ENCODE measurements around the gene WDFY2.

The WDFY2 gene

GRCh38 chr13:51803422-51804294 lies 219.4 kb downstream of the WDFY2 start, which contains the start of gene DHRS12:
Gene DHRS12, minus strand, starts transcription at chr13:51804163. Its CDS starts 4,504 bp downstream, at chr13:51799659.
- Histone ChIP-seq H4K20me1 (ENCODE audit: low read depth, low read length) (no peaks in the 10 kb centered on the region), H3K36me3 (ENCODE audit: low read length) (no peaks in the 10 kb centered on the region), H3K9me2 (replicated peaks; ENCODE audit: insufficient read depth, low read length) (no peaks in the 10 kb centered on the region), H3F3A (ENCODE audit: insufficient read depth) (peaks cover 14% of the 10 kb centered on the region; the same call in 1 of the 2 replicates), H3K79me2 (ENCODE audit: insufficient read depth, low read length) (no peaks in the 10 kb centered on the region), H3K4me2 (ENCODE audit: low read depth, low read length, poor library complexity, severe bottlenecking) (peak within 1 kb of the TSS; percentile 80), H3K9me3 (ENCODE audit: insufficient read depth, low read length) (no peaks in the 10 kb centered on the region), H3K27me3 (ENCODE audit: low read length) (no peaks in the 10 kb centered on the region), H3K9ac (ENCODE audit: low read length) (peak within 1 kb of the TSS; percentile 91), H2AFZ (ENCODE audit: low read depth, low read length, severe bottlenecking) (peak within 1 kb of the TSS; percentile 85), H3K4me3 (ENCODE audit: insufficient read depth, low read length, poor library complexity, severe bottlenecking) (peak within 1 kb of the TSS; percentile 83), H3K27ac (ENCODE audit: low read depth, low read length) (peak within 1 kb of the TSS; percentile 56)
- TF ChIP-seq EZH2phosphoT487 (conservative IDR thresholded peaks at IDR 0.05; ENCODE audit: low read length), result no peak
- TF ChIP-seq CTCF (IDR thresholded peaks at IDR 0.05; ENCODE audit: insufficient read depth, low read length, poor library complexity, severe bottlenecking), result no peak

GRCh38 chr13:51804295-51805172 lies 220.3 kb downstream of the WDFY2 start:
- no peaks in the 10 kb centered on the region for H4K20me1 ChIP-seq (ENCODE audit: low read depth, low read length)
- no peaks in the 10 kb centered on the region for H3K36me3 ChIP-seq (ENCODE audit: low read length)
- H3K9ac ChIP-seq (ENCODE audit: low read length), result peak overlapping the region; percentile 91
- H2AFZ ChIP-seq (ENCODE audit: low read depth, low read length, severe bottlenecking), result peak overlapping the region; percentile 85
- peak overlapping the region; percentile 56 for H3K27ac ChIP-seq (ENCODE audit: low read depth, low read length)
- H3F3A ChIP-seq (ENCODE audit: insufficient read depth), result peaks cover 14% of the 10 kb centered on the region; the same call in 1 of the 2 replicates
- no peaks in the 10 kb centered on the region for H3K9me2 ChIP-seq (replicated peaks; ENCODE audit: insufficient read depth, low read length)
- H3K27me3 ChIP-seq (ENCODE audit: low read length), result no peaks in the 10 kb centered on the region
- no peaks in the 10 kb centered on the region for H3K9me3 ChIP-seq (ENCODE audit: insufficient read depth, low read length)
- peak overlapping the region; percentile 80 for H3K4me2 ChIP-seq (ENCODE audit: low read depth, low read length, poor library complexity, severe bottlenecking)
- TF ChIP-seq EZH2phosphoT487 (conservative IDR thresholded peaks at IDR 0.05; ENCODE audit: low read length), result no peak
- TF ChIP-seq CTCF (IDR thresholded peaks at IDR 0.05; ENCODE audit: insufficient read depth, low read length, poor library complexity, severe bottlenecking), result no peak
- peak overlapping the region; percentile 83 for H3K4me3 ChIP-seq (ENCODE audit: insufficient read depth, low read length, poor library complexity, severe bottlenecking)
- no peaks in the 10 kb centered on the region for H3K79me2 ChIP-seq (ENCODE audit: insufficient read depth, low read length)

GRCh38 chr13:51805313-51805712 lies 221.1 kb downstream of the WDFY2 start:
- Histone ChIP-seq H3K9me2 (replicated peaks; ENCODE audit: insufficient read depth, low read length) (no peaks in the 10 kb centered on the region), H3K4me3 (ENCODE audit: insufficient read depth, low read length, poor library complexity, severe bottlenecking) (no peak overlapping the region), H3K79me2 (ENCODE audit: insufficient read depth, low read length) (no peaks in the 10 kb centered on the region), H3K27ac (ENCODE audit: low read depth, low read length) (no peak overlapping the region), H3K9me3 (ENCODE audit: insufficient read depth, low read length) (no peaks in the 10 kb centered on the region), H3F3A (ENCODE audit: insufficient read depth) (peaks cover 14% of the 10 kb centered on the region; the same call in 1 of the 2 replicates), H3K9ac (ENCODE audit: low read length) (0 out of 2 replicates have a peak overlapping the region, but pooled peaks have one; percentile 91), H3K4me2 (ENCODE audit: low read depth, low read length, poor library complexity, severe bottlenecking) (peak overlapping the region; percentile 80), H3K27me3 (ENCODE audit: low read length) (no peaks in the 10 kb centered on the region), H3K36me3 (ENCODE audit: low read length) (no peaks in the 10 kb centered on the region), H2AFZ (ENCODE audit: low read depth, low read length, severe bottlenecking) (no peak overlapping the region), H4K20me1 (ENCODE audit: low read depth, low read length) (no peaks in the 10 kb centered on the region)
- no peak for TF ChIP-seq CTCF (IDR thresholded peaks at IDR 0.05; ENCODE audit: insufficient read depth, low read length, poor library complexity, severe bottlenecking)
- TF ChIP-seq EZH2phosphoT487 (conservative IDR thresholded peaks at IDR 0.05; ENCODE audit: low read length), result no peak
